Transverse colon (tissue), 4 donors: Measurements from ENCODE around the gene SGTB. TPM values are rescaled to one million over a fixed set of nuclear protein-coding genes. Genes with fewer than 3 reads are reported as not detected.

ENCODE experiments used
- DNase-seq: peaks from one replicate; pipeline ENCODE4 v3.0.0-alpha.2; 2019
- H3K27ac ChIP-seq, 4 donors: fragments of 200-600 bp; sonication (generic); 2 replicates each; pipeline ENCODE4 v1.5.1; 2016 to 2018; ENCODE audit warnings: inconsistent platforms in 4 of 4
- H3K27me3 ChIP-seq: fragments of 200-600 bp; sonication (generic); 2 replicates; pipeline ENCODE4 v1.5.1; 2017; ENCODE audit warnings: inconsistent platforms
- H3K36me3 ChIP-seq, 4 donors: fragments of 200-600 bp; sonication (generic); 2 replicates each; pipeline ENCODE4 v1.5.1; 2017 to 2019; ENCODE audit warnings: inconsistent platforms in 4 of 4
- H3K4me1 ChIP-seq, 4 donors: fragments of 200-600 bp; sonication (generic); 2 replicates each; pipeline ENCODE4 v1.5.1; 2017 to 2020; ENCODE audit warnings: inconsistent platforms in 4 of 4
- H3K4me3 ChIP-seq, 4 donors: fragments of 200-600 bp; sonication (generic); 1 replicate in 1 of 4; 2 replicates in 3 of 4; pipeline versions ENCODE4 v1.5.1 to v1.6.1; 2017 to 2019; ENCODE audit warnings: inconsistent platforms in 4 of 4
- H3K9me3 ChIP-seq, 2 donors: fragments of 200-600 bp; sonication (generic); 2 replicates each; pipeline ENCODE4 v1.5.1; 2017 to 2019; ENCODE audit warnings: inconsistent platforms in 2 of 2
- EP300 ChIP-seq: sonication (generic); formaldehyde crosslinking; IDR thresholded peaks from one replicate; pipeline ENCODE4 v1.6.1; 2017; ENCODE audit warnings: antibody characterized with exemption, low read depth
- POLR2A ChIP-seq: fragments of 450-650 bp; IDR thresholded peaks from one replicate; pipeline ENCODE4 v1.6.1; 2016; ENCODE audit warnings: antibody characterized with exemption, mild to moderate bottlenecking, moderate library complexity
- POLR2AphosphoS5 ChIP-seq, 3 donors: sonication (generic); formaldehyde crosslinking; IDR thresholded peaks; one replicate each; pipeline ENCODE4 v1.6.1; 2016; ENCODE audit warnings: antibody characterized with exemption in 3 of 3
- WGBS, 2 donors: methylation state at CpG; one replicate each; pipeline ENCODE4 v1.1.5; 2018; ENCODE audit warnings: low coverage in 1 of 2; 5-methylcytosine and 5-hydroxymethylcytosine counted together
- in situ Hi-C, 4 donors: fragments of 200-750 bp; cut with MboI; loops; one replicate each; pipeline versions ENCODE4 v1.15.0 to v1.15.1; 2017; ENCODE audit warnings: low sequenced_read_pairs in 3 of 4, low pct_ligation_motif_present in 1 of 4, low pct_unique_long_range_greater_than_20kb in 1 of 4
- intact Hi-C: fragments of 100-400 bp; cut with DNase I; formaldehyde crosslinking; loops from one replicate; pipeline ENCODE4 v1.15.1; 2023; ENCODE audit warnings: low total_unique reads
- total RNA-seq, 4 donors: library from RNA; depleted of rRNA; stranded (reverse); fragments of >200 nt; gene quantifications; one replicate each; pipeline ENCODE4 v1.1.0, GENCODE V29; 2016
- TF ChIP-seq, protein P1 (sequence below), 5 experiments: fragments of 200-600 bp in 3 of 5; fragments of 450-650 bp in 2 of 5; sonication (generic) in 3 of 5; IDR thresholded peaks; 1 replicate in 2 of 5; 2 replicates in 3 of 5; pipeline ENCODE4 v1.5.1; 2016 to 2017; ENCODE audit warnings: antibody characterized with exemption in 5 of 5, inconsistent platforms in 3 of 5, mild to moderate bottlenecking in 2 of 5, moderate library complexity in 1 of 5

SGTB gene
- total RNA-seq, 4 donors from 2014 or later, result 0.37 to 9.2 (median 4.0) TPM

- in situ Hi-C loops, result no loop called here
- H3K4me1 ChIP-seq, result no peaks in the 10 kb centered on the region
- H3K4me3 ChIP-seq, result no peak overlapping the region
- no peak for TF ChIP-seq POLR2A
- no peak for TF ChIP-seq EP300
- TF ChIP-seq, protein P1, sequence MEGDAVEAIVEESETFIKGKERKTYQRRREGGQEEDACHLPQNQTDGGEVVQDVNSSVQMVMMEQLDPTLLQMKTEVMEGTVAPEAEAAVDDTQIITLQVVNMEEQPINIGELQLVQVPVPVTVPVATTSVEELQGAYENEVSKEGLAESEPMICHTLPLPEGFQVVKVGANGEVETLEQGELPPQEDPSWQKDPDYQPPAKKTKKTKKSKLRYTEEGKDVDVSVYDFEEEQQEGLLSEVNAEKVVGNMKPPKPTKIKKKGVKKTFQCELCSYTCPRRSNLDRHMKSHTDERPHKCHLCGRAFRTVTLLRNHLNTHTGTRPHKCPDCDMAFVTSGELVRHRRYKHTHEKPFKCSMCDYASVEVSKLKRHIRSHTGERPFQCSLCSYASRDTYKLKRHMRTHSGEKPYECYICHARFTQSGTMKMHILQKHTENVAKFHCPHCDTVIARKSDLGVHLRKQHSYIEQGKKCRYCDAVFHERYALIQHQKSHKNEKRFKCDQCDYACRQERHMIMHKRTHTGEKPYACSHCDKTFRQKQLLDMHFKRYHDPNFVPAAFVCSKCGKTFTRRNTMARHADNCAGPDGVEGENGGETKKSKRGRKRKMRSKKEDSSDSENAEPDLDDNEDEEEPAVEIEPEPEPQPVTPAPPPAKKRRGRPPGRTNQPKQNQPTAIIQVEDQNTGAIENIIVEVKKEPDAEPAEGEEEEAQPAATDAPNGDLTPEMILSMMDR (IDR thresholded peaks at IDR 0.05), result no peak
- TF ChIP-seq POLR2AphosphoS5 (IDR thresholded peaks at IDR 0.05), result no peak
- intact Hi-C loops, result no loop called here
- no peak overlapping the region for H3K27ac ChIP-seq
- no peaks in the 10 kb centered on the region for H3K36me3 ChIP-seq
- no peak for DNase-seq
- 91 to 93% methylated on average over 1 of the region's 1 CpG for WGBS, 2 donors
- no peaks in the 10 kb centered on the region for H3K9me3 ChIP-seq
- no peaks in the 10 kb centered on the region for H3K27me3 ChIP-seq
Observed at GRCh38 chr5:65767565-65767964, 45.7 kb upstream of the SGTB start.

DNA sequence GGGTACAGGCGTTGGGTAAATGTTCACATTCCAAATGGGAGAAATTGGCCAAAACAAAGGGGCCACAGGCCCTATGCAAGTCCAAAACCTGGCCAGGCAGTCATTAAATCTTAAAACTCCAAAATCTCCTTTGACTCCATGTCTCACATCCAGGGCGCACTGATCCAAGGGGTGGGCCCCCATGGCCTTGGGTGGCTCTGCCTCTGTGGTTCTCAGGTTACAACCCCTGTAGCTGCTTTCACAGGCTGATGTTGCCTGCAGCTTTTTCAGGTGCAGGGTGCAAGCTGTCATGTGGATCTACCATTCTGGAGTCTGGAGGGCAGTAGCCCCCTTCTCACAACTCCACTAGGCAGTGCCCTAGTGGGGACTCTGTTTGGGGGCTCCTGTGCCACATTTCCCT is 44.9 kb upstream of the SGTB start:
- no peak overlapping the region for H3K27ac ChIP-seq
- no peaks in the 10 kb centered on the region for H3K36me3 ChIP-seq
- WGBS, 2 donors, result 100% methylated on average over 2 of the region's 2 CpGs; no CpG with 5 or more reads in 1 of the 2 donors
- intact Hi-C loops, result no loop called here
- no peaks in the 10 kb centered on the region for H3K27me3 ChIP-seq
- H3K9me3 ChIP-seq, result no peaks in the 10 kb centered on the region
- in situ Hi-C loops, result no loop called here
- TF ChIP-seq EP300 (no peak), POLR2AphosphoS5 (IDR thresholded peaks at IDR 0.05) (no peak), POLR2A (no peak)
- TF ChIP-seq, protein P1 (IDR thresholded peaks at IDR 0.05), result no peak
- DNase-seq, result no peak
- no peaks in the 10 kb centered on the region for H3K4me1 ChIP-seq
- H3K4me3 ChIP-seq, result no peak overlapping the region

- no peaks in the 10 kb centered on the region for H3K27me3 ChIP-seq
- no peaks in the 10 kb centered on the region for H3K36me3 ChIP-seq
- H3K4me3 ChIP-seq, result no peak overlapping the region
- TF ChIP-seq, protein P1 (IDR thresholded peaks at IDR 0.05), result no peak
- TF ChIP-seq POLR2A, result no peak
- no peak for TF ChIP-seq EP300
- TF ChIP-seq POLR2AphosphoS5 (IDR thresholded peaks at IDR 0.05), result no peak
- 85 to 100% methylated on average over 1 to 2 of the region's 2 CpGs for WGBS, 2 donors
- H3K4me1 ChIP-seq, result no peaks in the 10 kb centered on the region
- no peak overlapping the region for H3K27ac ChIP-seq
- H3K9me3 ChIP-seq, result no peaks in the 10 kb centered on the region
- DNase-seq, result no peak
- in situ Hi-C loops, result no loop called here
- intact Hi-C loops, result no loop called here
Observed at GRCh38 chr5:65766175-65766574, 44.3 kb upstream of the SGTB start.

- TF ChIP-seq POLR2AphosphoS5 (IDR thresholded peaks at IDR 0.05) (no peak), POLR2A (no peak), EP300 (no peak)
- TF ChIP-seq, protein P1 (IDR thresholded peaks at IDR 0.05), result no peak
- in situ Hi-C loops (no loop called here), intact Hi-C loops (no loop called here)
Observed at GRCh38 chr5:65765582-65765981, 43.7 kb upstream of the SGTB start.

More at GRCh38 chr5:65765582-65765981, 43.7 kb upstream of the SGTB start:
- DNase-seq, result no peak
- Histone ChIP-seq H3K27ac (no peak overlapping the region), H3K4me1 (no peaks in the 10 kb centered on the region), H3K27me3 (no peaks in the 10 kb centered on the region), H3K9me3 (no peaks in the 10 kb centered on the region), H3K36me3 (no peaks in the 10 kb centered on the region), H3K4me3 (no peak overlapping the region)
- whole genome bisulfite sequencing, 2 donors, result 97 to 100% methylated on average over 1 of the region's 1 CpG
